DMS79 treated with DMSO at 0.1 percent for 48 hours (cell line): ENCODE results near the gene TPCN2.

ENCODE experiments used
- DNase-seq: peaks from one replicate; lab custom pipeline; 2025; lab: John Stamatoyannopoulos, UW

Gene TPCN2

GRCh38 chr11:69152733-69153421 is 104.1 kb downstream of the TPCN2 start:
- DNase-seq = no peak

GRCh38 chr11:69153661-69154060 is 104.9 kb downstream of the TPCN2 start:
- DNase-seq = no peak

- no peak for DNase-seq
Measured at GRCh38 chr11:69154211-69154913, 105.6 kb downstream of the TPCN2 start.

- no peak for DNase-seq
Measured at GRCh38 chr11:69154938-69155301, 106.2 kb downstream of the TPCN2 start.

GRCh38 chr11:69155302-69156234 is 106.8 kb downstream of the TPCN2 start, which contains the start of gene SMIM38:
TSS of gene SMIM38 (plus strand) at chr11:69155935. CDS start at chr11:69157847, 1,912 bp downstream.
- DNase-seq = no peak

GRCh38 chr11:69156235-69156639 is 107.5 kb downstream of the TPCN2 start:
- DNase-seq = no peak

GRCh38 chr11:69156673-69157155 is 108.0 kb downstream of the TPCN2 start:
- DNase-seq = no peak

- no peak for DNase-seq
Measured at GRCh38 chr11:69157156-69157821, 108.6 kb downstream of the TPCN2 start.

GRCh38 chr11:69157822-69158231 is 109.1 kb downstream of the TPCN2 start:
- no peak for DNase-seq

GRCh38 chr11:69158301-69159149 is 109.8 kb downstream of the TPCN2 start:
- no peak for DNase-seq

- DNase-seq = no peak
Measured at GRCh38 chr11:69159150-69159852, 110.6 kb downstream of the TPCN2 start.

- no peak for DNase-seq
Measured at GRCh38 chr11:69160296-69161116, 111.8 kb downstream of the TPCN2 start.

- no peak for DNase-seq
Measured at GRCh38 chr11:69161117-69161407, 112.3 kb downstream of the TPCN2 start.

GRCh38 chr11:69162505-69162904 is 113.8 kb downstream of the TPCN2 start:
- no peak for DNase-seq

- DNase-seq = no peak
Measured at GRCh38 chr11:69163842-69164241, 115.1 kb downstream of the TPCN2 start.

GRCh38 chr11:69164824-69165223 is 116.1 kb downstream of the TPCN2 start:
- DNase-seq = no peak

GRCh38 chr11:69165775-69166174 is 117.0 kb downstream of the TPCN2 start:
- DNase-seq = no peak

- no peak for DNase-seq
Measured at GRCh38 chr11:69166218-69167115, 117.7 kb downstream of the TPCN2 start.
